Astrocyte (in vitro differentiated cells and primary cell): ENCODE data around the gene MYH9. TPM values are rescaled to one million over a fixed set of nuclear protein-coding genes. Genes with fewer than 3 reads are reported as not detected.

Experiments used
- DNase-seq: peaks from one replicate; pipeline ENCODE4 v3.0.0-alpha.2; 2010; ENCODE audit warnings: low read depth
- FAIRE-seq: peaks from 2 replicates; lab custom pipeline; 2011; peaks lifted over from hg19 to GRCh38; lab: Jason Lieb, UNC
- H2AFZ ChIP-seq: 2 replicates; pipeline ENCODE4 v1.6.0; 2012; ENCODE audit warnings: low read depth, low read length, inconsistent platforms
- H3K27ac ChIP-seq: 2 replicates; pipeline ENCODE4 v1.5.1; 2011; ENCODE audit warnings: low read depth, low read length, inconsistent platforms
- H3K27me3 ChIP-seq: 2 replicates; pipeline ENCODE4 v1.6.0; 2011; ENCODE audit warnings: low read length, inconsistent platforms; ENCODE audit not compliant: insufficient read depth
- H3K36me3 ChIP-seq: 2 replicates; pipeline ENCODE4 v1.5.1; 2011; ENCODE audit warnings: low read length, inconsistent platforms; ENCODE audit not compliant: insufficient read depth
- H3K4me1 ChIP-seq: 2 replicates; pipeline ENCODE4 v1.5.1; 2011; ENCODE audit warnings: low read length, inconsistent platforms; ENCODE audit not compliant: insufficient read depth
- H3K4me2 ChIP-seq: 2 replicates; pipeline ENCODE4 v1.6.0; 2012; ENCODE audit warnings: low read length, inconsistent platforms
- H3K4me3 ChIP-seq: 2 replicates; pipeline ENCODE4 v1.5.1; 2011; ENCODE audit warnings: low read depth, mild to moderate bottlenecking, low read length, inconsistent platforms; ENCODE audit not compliant: insufficient read depth
- H3K79me2 ChIP-seq: 2 replicates; pipeline ENCODE4 v1.6.0; 2012; ENCODE audit warnings: mild to moderate bottlenecking, low read length, inconsistent platforms; ENCODE audit not compliant: insufficient read depth
- H3K9ac ChIP-seq: 2 replicates; pipeline ENCODE4 v1.6.0; 2012; ENCODE audit warnings: mild to moderate bottlenecking, low read length, inconsistent platforms
- H3K9me3 ChIP-seq: 2 replicates; pipeline ENCODE4 v1.5.1; 2012; ENCODE audit warnings: low read depth, mild to moderate bottlenecking, low read length, inconsistent platforms; ENCODE audit not compliant: insufficient read depth
- H4K20me1 ChIP-seq: 2 replicates; pipeline ENCODE4 v1.6.0; 2012; ENCODE audit warnings: low read length, inconsistent platforms; ENCODE audit not compliant: insufficient read depth
- H3K27ac Mint-ChIP-seq: one replicate; pipeline ENCODE4 v1.8.0; 2021; ENCODE audit warnings: mild to moderate bottlenecking, mixed read lengths; ENCODE audit not compliant: unreplicated experiment
- H3K27me3 Mint-ChIP-seq: one replicate; pipeline ENCODE4 v1.8.0; 2021; ENCODE audit warnings: low read depth, mixed read lengths; ENCODE audit not compliant: unreplicated experiment
- H3K36me3 Mint-ChIP-seq: one replicate; pipeline ENCODE4 v1.8.0; 2021; ENCODE audit warnings: low read depth, mixed read lengths; ENCODE audit not compliant: unreplicated experiment
- H3K4me1 Mint-ChIP-seq: one replicate; pipeline ENCODE4 v1.8.0; 2021; ENCODE audit warnings: low read depth, mixed read lengths; ENCODE audit not compliant: unreplicated experiment
- H3K4me3 Mint-ChIP-seq: one replicate; pipeline ENCODE4 v1.8.0; 2021; ENCODE audit warnings: mild to moderate bottlenecking, moderate library complexity, mixed read lengths; ENCODE audit not compliant: unreplicated experiment
- H3K9me3 Mint-ChIP-seq: one replicate; pipeline ENCODE4 v1.8.0; 2021; ENCODE audit warnings: mild to moderate bottlenecking, mixed read lengths; ENCODE audit not compliant: unreplicated experiment
- EZH2 ChIP-seq: IDR thresholded peaks from 2 replicates; pipeline ENCODE4 v1.6.1; 2012; ENCODE audit warnings: mild to moderate bottlenecking, low read length, inconsistent platforms; ENCODE audit not compliant: insufficient read depth
- total RNA-seq: library from RNA; stranded (reverse); gene quantifications from 2 replicates; pipeline ENCODE4 v1.2.1, GENCODE V29; 2021
- TF ChIP-seq, protein P1 (sequence below): IDR thresholded peaks from 2 replicates; pipeline ENCODE4 v1.5.1; 2011; ENCODE audit warnings: low read depth, mild to moderate bottlenecking, inconsistent platforms, low read length, moderate library complexity; ENCODE audit not compliant: insufficient read depth

MYH9 gene
- total RNA-seq, 1 donor from 2014 or later: 2,278 TPM

DNA sequence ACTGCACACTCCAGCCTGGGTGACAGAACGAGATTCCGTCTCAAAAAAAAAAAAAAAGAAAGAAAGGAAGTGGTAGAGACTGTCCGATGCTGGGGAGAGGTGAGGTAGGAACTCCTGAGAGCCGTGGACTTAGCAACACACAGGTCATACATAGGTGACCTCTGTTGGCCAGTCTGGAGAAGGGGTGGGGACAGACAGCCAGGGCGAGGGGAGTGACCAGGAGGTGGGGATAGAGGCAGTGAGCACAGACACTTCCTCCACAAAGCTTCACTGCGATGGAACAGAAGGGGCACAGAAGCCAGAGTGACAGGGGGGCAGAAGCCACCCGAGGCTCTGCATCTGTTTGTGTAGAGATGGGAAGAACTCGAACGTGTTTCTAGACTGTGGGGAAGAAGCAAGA, 47.1 kb downstream of the MYH9 start:
- Mint-ChIP-seq H3K27ac (peak overlapping the region; percentile 98), H3K4me3 (peak overlapping the region; percentile 15), H3K36me3 (peaks cover 51% of the 10 kb centered on the region), H3K4me1 (peaks cover 74% of the 10 kb centered on the region), H3K27me3 (no peaks in the 10 kb centered on the region), H3K9me3 (no peaks in the 10 kb centered on the region)
- Histone ChIP-seq H3K9ac (peak overlapping the region; percentile 42), H3K79me2 (peaks cover 98% of the 10 kb centered on the region), H3K36me3 (peaks cover 88% of the 10 kb centered on the region), H4K20me1 (peaks cover 100% of the 10 kb centered on the region), H3K4me2 (peak overlapping the region; percentile 12), H3K4me1 (peaks cover 78% of the 10 kb centered on the region), H2AFZ (no peak overlapping the region), H3K4me3 (no peak overlapping the region), H3K9me3 (no peaks in the 10 kb centered on the region), H3K27me3 (no peaks in the 10 kb centered on the region), H3K27ac (peak overlapping the region; percentile 30)
- no peak for DNase-seq
- FAIRE-seq: no peak
- TF ChIP-seq, protein P1, sequence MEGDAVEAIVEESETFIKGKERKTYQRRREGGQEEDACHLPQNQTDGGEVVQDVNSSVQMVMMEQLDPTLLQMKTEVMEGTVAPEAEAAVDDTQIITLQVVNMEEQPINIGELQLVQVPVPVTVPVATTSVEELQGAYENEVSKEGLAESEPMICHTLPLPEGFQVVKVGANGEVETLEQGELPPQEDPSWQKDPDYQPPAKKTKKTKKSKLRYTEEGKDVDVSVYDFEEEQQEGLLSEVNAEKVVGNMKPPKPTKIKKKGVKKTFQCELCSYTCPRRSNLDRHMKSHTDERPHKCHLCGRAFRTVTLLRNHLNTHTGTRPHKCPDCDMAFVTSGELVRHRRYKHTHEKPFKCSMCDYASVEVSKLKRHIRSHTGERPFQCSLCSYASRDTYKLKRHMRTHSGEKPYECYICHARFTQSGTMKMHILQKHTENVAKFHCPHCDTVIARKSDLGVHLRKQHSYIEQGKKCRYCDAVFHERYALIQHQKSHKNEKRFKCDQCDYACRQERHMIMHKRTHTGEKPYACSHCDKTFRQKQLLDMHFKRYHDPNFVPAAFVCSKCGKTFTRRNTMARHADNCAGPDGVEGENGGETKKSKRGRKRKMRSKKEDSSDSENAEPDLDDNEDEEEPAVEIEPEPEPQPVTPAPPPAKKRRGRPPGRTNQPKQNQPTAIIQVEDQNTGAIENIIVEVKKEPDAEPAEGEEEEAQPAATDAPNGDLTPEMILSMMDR: no peak
- TF ChIP-seq EZH2: no peak

DNA sequence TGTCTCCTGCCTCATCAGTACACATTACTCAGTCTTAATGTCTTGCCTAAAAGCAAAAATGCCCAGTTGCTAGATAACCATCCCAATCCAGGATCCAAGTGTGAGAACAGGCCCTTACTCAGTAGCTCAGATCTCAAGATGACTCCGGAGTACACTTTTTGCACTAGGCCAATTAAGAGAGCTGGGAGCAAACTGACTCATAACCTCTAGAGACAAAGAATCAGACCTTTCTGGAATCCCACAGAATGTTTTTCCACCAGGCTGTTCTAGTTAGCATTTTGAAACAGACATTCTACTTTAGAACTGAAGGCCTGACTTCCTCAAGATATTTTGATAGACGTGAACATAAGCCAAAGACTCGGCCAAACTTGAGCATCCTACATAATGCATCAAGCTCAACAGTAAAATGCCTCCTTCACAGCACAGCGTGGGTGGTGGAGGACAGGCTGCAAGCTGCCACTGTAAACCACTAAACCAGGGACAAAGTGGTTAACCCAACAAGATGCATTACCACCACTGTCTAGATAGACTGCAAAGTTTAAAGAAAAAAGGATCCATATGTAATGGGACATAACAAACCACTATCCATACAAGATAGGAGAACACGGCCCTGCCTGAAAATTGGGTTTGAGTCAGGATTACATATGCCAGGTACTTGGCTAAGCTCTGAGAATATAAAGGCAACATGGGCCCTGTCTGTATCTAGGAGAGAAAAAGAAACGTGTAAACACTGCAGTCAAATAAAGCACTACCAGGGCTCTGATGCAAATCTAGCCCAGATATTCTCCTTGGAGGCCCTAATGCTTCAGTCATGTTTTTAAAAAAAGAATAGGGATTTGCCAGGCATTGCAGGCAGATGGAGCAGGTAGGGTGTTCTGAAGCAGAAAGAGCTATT, 48.3 kb downstream of the MYH9 start:
- FAIRE-seq: peak; percentile 93
- TF ChIP-seq, protein P1: no peak
- TF ChIP-seq EZH2: no peak
- Mint-ChIP-seq H3K4me3 (peak overlapping the region; percentile 41), H3K4me1 (peaks cover 83% of the 10 kb centered on the region), H3K36me3 (peaks cover 55% of the 10 kb centered on the region), H3K9me3 (no peaks in the 10 kb centered on the region), H3K27ac (peak overlapping the region; percentile 89), H3K27me3 (no peaks in the 10 kb centered on the region)
- H3K36me3 ChIP-seq: peaks cover 90% of the 10 kb centered on the region
- peak overlapping the region; percentile 40 for H3K27ac ChIP-seq
- H3K9ac ChIP-seq: peak overlapping the region; percentile 22
- no peaks in the 10 kb centered on the region for H3K27me3 ChIP-seq
- no peak overlapping the region for H3K4me3 ChIP-seq
- DNase-seq: peak; percentile 86
- peaks cover 99% of the 10 kb centered on the region for H3K79me2 ChIP-seq
- H4K20me1 ChIP-seq: peaks cover 100% of the 10 kb centered on the region
- no peaks in the 10 kb centered on the region for H3K9me3 ChIP-seq
- H2AFZ ChIP-seq: no peak overlapping the region
- H3K4me2 ChIP-seq: peak overlapping the region; percentile 47
- peaks cover 86% of the 10 kb centered on the region for H3K4me1 ChIP-seq
